NB4 (cell line): ENCODE measurements around the gene ILF2.
A peak's percentile ranks its signal among the peaks of the same experiment; 100 is the strongest.

Experiments
- DNase-seq: peaks from one replicate; pipeline ENCODE4 v3.0.0; 2010; ENCODE audit warnings: low read depth
- H3K4me3 ChIP-seq: one replicate; pipeline ENCODE4 v1.5.1; 2011; ENCODE audit warnings: mild to moderate bottlenecking, low read depth, low read length, moderate library complexity
- MYC ChIP-seq: IDR thresholded peaks from 2 replicates; pipeline ENCODE4 v1.6.1; 2011; ENCODE audit warnings: low read depth, low read length
- POLR2A ChIP-seq: IDR thresholded peaks from 2 replicates; pipeline ENCODE4 v1.6.1; 2011; ENCODE audit warnings: mild to moderate bottlenecking; ENCODE audit not compliant: insufficient read length; ENCODE audit errors: extremely low read depth
- TF ChIP-seq, protein P1 (sequence below): IDR thresholded peaks from 2 replicates; pipeline ENCODE4 v1.6.1; 2011; ENCODE audit warnings: low read depth, low read length
- TF ChIP-seq, protein P2 (sequence below): IDR thresholded peaks from one replicate; pipeline ENCODE4 v1.5.1; 2012; ENCODE audit warnings: low read depth, low read length

Gene ILF2

DNA sequence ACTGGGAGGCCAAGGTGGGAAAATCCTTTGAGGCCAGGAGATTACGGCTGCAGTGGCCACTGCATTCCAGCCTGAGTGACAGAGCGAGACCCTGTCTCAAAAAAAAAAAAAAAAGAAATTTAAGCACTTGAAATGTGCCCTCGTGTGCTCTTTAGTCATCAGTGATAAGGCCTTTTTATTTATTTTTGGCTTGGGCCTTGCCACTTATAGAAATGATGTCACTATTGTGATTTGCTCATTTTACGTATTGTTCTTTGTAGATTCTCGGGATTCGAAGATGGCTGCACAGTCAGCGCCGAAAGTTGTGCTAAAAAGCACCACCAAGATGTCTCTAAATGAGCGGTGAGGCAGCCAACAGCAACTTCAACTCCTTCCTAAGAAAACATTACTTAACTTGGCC is 34.5 kb downstream of the ILF2 start:
- DNase-seq, result no peak
- H3K4me3 ChIP-seq, result no peak overlapping the region
- TF ChIP-seq POLR2A (no peak), MYC (no peak)
- TF ChIP-seq, protein P1, sequence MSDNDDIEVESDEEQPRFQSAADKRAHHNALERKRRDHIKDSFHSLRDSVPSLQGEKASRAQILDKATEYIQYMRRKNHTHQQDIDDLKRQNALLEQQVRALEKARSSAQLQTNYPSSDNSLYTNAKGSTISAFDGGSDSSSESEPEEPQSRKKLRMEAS, result no peak
- TF ChIP-seq, protein P2, sequence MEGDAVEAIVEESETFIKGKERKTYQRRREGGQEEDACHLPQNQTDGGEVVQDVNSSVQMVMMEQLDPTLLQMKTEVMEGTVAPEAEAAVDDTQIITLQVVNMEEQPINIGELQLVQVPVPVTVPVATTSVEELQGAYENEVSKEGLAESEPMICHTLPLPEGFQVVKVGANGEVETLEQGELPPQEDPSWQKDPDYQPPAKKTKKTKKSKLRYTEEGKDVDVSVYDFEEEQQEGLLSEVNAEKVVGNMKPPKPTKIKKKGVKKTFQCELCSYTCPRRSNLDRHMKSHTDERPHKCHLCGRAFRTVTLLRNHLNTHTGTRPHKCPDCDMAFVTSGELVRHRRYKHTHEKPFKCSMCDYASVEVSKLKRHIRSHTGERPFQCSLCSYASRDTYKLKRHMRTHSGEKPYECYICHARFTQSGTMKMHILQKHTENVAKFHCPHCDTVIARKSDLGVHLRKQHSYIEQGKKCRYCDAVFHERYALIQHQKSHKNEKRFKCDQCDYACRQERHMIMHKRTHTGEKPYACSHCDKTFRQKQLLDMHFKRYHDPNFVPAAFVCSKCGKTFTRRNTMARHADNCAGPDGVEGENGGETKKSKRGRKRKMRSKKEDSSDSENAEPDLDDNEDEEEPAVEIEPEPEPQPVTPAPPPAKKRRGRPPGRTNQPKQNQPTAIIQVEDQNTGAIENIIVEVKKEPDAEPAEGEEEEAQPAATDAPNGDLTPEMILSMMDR, result no peak

DNA sequence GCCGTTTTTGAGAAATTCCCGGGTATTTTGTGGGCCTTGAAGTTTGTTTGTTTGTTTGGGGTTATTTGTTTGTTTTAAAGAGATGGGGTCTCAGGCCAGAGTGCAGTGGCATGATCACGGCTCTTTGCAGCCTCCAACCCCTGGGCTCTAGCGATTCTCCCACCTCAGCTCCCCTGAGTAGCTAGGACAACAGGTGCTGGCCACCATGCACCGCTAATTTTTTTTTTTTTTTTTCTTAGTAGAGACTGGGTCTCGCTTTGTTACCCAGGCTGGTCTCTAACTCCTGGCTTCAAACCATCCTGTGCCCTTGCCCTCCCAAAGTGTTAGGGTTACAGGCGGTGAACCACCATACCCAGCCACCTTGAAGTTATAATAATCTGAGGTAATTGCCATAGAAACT is 34.9 kb downstream of the ILF2 start:
- TF ChIP-seq MYC (no peak), POLR2A (no peak)
- TF ChIP-seq, protein P2, result no peak
- TF ChIP-seq, protein P1, result no peak
- no peak for DNase-seq
- peak overlapping the region; percentile 44 for H3K4me3 ChIP-seq

DNA sequence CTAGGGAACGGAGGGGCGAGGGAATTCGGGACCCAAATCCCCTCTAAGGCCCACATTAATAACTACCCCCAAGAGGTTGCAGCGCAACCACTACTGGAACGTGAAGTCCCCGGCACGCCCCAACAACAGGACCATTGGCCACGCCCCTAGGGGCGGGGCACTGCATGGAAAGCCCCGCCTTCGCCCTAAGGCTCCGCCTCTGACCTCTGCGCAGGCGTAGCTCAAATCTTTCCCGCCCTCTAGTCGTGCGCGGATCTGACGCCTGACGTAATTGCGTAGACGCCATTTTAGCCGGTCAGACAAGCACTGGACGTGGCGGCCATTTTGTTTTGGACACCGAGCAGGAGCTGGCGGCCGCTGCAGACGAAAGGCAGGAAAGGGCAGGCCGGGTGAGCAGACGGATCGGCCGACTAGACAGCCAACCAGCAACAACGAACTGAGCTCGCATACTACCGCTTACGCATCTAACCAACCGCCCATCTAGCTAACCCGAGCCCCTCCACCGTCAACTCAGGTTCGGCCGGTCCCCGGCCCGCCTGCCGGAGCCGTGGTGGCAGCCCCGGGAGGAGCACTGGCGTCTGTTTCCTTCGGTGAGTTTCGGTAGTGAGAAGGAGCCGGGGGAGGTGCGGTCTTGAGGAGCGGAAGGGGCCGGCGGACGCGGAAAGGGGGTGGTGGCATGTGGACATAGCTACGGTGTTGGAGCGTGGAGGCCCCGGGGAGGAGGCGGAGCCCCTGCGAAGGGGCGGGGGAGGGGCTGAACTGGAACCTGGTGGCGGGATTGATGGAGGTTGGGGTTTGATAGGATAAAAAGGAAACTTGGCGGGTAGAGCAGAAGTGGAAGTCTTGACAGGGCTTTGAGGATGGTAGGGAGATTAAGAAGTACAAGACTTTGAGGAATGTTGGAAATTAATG is 36.8 kb downstream of the ILF2 start, which contains the start of gene CHTOP:
TSS of gene CHTOP (plus strand) at position 313 of the 912 bp plus-strand sequence. CDS start 2,523 bp downstream, outside the sequence.
- peak within 1 kb of the TSS; percentile 97 for H3K4me3 ChIP-seq
- peak; percentile 98 for DNase-seq
- TF ChIP-seq, protein P1, result peak; percentile 70
- TF ChIP-seq, protein P2, result no peak
- TF ChIP-seq POLR2A (peak; percentile 79), MYC (peak; percentile 86)

DNA sequence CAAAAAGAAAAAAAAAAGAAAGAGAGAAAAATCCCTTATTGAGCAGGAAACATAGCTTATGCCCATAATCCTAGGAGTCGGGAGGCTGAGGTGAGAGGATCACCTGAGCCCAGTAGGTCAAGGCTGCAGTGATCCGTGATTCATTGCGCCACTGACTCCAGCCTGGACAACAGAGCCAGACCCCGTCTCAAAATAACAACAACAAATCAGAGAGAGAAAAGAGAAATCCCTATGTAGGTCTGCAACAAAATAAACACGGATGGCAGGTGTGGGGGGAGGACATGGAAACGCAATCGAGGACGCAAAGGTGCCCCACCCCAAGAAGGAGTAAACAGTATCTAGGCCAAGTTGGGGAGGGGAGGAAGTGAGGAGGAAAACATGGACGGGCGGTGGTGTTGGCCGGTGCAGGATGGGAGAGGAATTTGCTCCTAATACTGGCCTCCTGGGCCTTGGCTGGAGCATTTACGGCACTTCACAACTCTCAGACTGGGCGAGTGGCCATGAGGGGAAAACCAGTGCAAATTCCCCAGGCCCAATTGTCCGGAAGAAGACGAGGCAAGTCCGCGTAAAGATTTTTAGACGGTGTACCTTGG is 37.5 kb downstream of the ILF2 start:
- peak overlapping the region; percentile 27 for H3K4me3 ChIP-seq
- TF ChIP-seq, protein P2, result no peak
- TF ChIP-seq, protein P1, result no peak
- no peak for TF ChIP-seq POLR2A
- no peak for TF ChIP-seq MYC
- no peak for DNase-seq

DNA sequence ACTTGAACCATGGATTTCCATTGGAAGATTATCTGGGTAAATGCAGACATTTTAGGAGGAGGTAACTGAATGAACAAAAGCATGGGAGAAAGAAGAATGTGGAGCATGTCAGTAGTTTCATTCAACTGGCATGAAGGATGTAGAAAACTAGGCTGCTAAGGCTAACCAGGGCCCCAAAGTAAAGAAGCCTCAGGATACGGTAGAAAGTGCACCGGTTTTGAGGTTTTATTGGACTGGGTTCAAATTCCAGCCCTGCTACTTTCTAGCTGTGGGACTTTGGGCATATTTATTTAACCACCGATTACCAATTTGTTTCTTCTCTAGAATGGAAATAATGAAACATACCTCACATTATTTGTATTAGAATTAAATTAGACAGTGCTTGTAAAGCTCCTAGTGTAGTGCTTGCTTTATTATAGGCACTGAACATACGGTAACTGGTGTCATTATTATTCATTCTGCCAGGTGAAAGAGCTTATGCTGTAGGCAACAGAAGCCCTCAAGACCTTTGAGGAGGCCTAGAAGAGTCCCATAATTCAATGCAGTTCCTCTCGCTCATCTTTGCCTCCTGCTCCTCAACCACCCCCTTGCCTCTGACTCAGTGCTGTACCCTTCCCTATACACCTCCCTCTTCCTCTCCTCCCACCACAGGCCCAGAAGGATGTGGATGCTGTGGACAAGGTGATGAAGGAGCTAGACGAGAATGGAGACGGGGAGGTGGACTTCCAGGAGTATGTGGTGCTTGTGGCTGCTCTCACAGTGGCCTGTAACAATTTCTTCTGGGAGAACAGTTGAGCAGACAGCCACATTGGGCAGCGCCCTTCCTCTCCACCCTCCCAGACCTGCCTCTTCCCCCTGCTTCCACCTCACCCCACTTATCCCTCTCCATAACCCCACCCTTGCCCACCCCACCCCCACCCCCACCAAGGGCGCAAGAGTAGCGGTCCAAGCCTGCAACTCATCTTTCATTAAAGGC is 39.5 kb downstream of the ILF2 start:
- TF ChIP-seq MYC (no peak), POLR2A (no peak)
- TF ChIP-seq, protein P1, result no peak
- TF ChIP-seq, protein P2, result no peak
- no peak overlapping the region for H3K4me3 ChIP-seq
- DNase-seq, result no peak
